22Rv1 (cell line): Measurements from ENCODE around the gene DENND1A.

ENCODE experiments used
- CTCF ChIP-seq: fragments of 450-650 bp; IDR thresholded peaks from 2 replicates; pipeline ENCODE4 v1.5.1; 2017; ENCODE audit warnings: mild to moderate bottlenecking
- ZFX ChIP-seq: fragments of 450-650 bp; IDR thresholded peaks from 2 replicates; pipeline ENCODE4 v1.6.1; 2017; ENCODE audit warnings: antibody characterized with exemption, borderline replicate concordance

- TF ChIP-seq CTCF (no peak), ZFX (no peak)
These were observed 411.6 kb downstream of the DENND1A start for GRCh38 chr9:123518338-123518737.
